ENCODE measurements around the gene FAM120A.

The FAM120A gene

DNA sequence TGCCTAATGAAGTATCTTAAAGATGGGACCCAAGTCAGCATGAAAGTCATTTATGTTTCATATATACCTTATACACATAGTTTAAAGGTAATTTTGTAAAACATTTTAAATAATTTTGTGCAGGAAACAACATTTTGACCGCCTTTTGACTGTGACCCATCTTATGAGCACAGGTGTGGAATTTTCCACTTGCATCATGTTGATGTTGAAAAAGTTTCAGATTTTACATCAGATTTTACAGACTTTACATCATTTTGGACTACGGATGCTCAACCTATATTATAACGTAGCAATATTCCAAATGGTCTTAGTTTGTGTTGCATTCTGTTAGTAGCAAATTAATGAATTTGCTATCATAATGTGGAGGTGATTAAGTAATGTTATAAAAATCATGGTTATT is 23.6 kb downstream of the FAM120A start:
- Histone ChIP-seq H3K27me3 (ENCODE audit: insufficient read depth, low read length) (no peaks in the 10 kb centered on the region), H3K27ac (ENCODE audit: low read length) (no peak overlapping the region), H3K9me3 (ENCODE audit: insufficient read depth, low read depth, low read length) (no peaks in the 10 kb centered on the region), H3K9ac (ENCODE audit: low read depth, low read length) (no peak overlapping the region), H3K4me1 (ENCODE audit: insufficient read depth, low read length) (peaks cover 6% of the 10 kb centered on the region; the same call in 1 of the 2 replicates), H3K36me3 (ENCODE audit: insufficient read depth, low read depth, low read length) (peaks cover 41% of the 10 kb centered on the region; the same call in 1 of the 2 replicates), H3K4me3 (ENCODE audit: low read length) (no peak overlapping the region)

- no peak overlapping the region for H3K9ac ChIP-seq (ENCODE audit: low read depth, low read length)
- H3K4me3 ChIP-seq (ENCODE audit: low read length) = no peak overlapping the region
- H3K36me3 ChIP-seq (ENCODE audit: insufficient read depth, low read depth, low read length) = peaks cover 41% of the 10 kb centered on the region; the same call in 1 of the 2 replicates
- H3K27me3 ChIP-seq (ENCODE audit: insufficient read depth, low read length) = no peaks in the 10 kb centered on the region
- H3K4me1 ChIP-seq (ENCODE audit: insufficient read depth, low read length) = peaks cover 6% of the 10 kb centered on the region
- no peak overlapping the region for H3K27ac ChIP-seq (ENCODE audit: low read length)
- no peaks in the 10 kb centered on the region for H3K9me3 ChIP-seq (ENCODE audit: insufficient read depth, low read depth, low read length)
Measured at GRCh38 chr9:93475856-93476255, 24.4 kb downstream of the FAM120A start.

DNA sequence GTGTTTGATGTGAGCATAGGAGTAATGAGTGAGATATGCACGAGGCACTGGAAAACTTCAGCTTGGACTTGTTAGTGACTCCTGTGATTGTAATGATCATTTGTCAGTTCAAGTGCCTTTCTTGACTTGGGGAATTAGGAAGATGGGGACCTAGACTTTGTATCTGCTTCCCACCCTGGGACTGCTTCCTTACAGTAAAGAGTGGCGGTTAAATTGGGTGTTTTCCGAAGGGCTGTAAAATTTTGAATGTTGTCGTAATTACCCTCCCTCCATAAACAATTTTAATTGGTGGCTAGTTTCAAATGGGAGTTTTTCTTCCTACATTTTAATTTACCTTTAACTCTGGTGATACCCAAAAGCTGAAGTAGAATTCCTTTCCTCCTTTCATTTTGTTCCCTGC is 25.4 kb downstream of the FAM120A start:
- Histone ChIP-seq H3K27me3 (ENCODE audit: insufficient read depth, low read length) (no peaks in the 10 kb centered on the region), H3K9me3 (ENCODE audit: insufficient read depth, low read depth, low read length) (no peaks in the 10 kb centered on the region), H3K36me3 (ENCODE audit: insufficient read depth, low read depth, low read length) (peaks cover 33% of the 10 kb centered on the region; the same call in 1 of the 2 replicates), H3K27ac (ENCODE audit: low read length) (no peak overlapping the region), H3K9ac (ENCODE audit: low read depth, low read length) (no peak overlapping the region), H3K4me3 (ENCODE audit: low read length) (no peak overlapping the region), H3K4me1 (ENCODE audit: insufficient read depth, low read length) (peaks cover 6% of the 10 kb centered on the region)

- Histone ChIP-seq H3K4me3 (ENCODE audit: low read length) (no peak overlapping the region), H3K9me3 (ENCODE audit: insufficient read depth, low read depth, low read length) (no peaks in the 10 kb centered on the region), H3K9ac (ENCODE audit: low read depth, low read length) (no peak overlapping the region), H3K4me1 (ENCODE audit: insufficient read depth, low read length) (peaks cover 6% of the 10 kb centered on the region), H3K27me3 (ENCODE audit: insufficient read depth, low read length) (no peaks in the 10 kb centered on the region), H3K36me3 (ENCODE audit: insufficient read depth, low read depth, low read length) (peaks cover 33% of the 10 kb centered on the region; the same call in 1 of the 2 replicates), H3K27ac (ENCODE audit: low read length) (no peak overlapping the region)
Measured at GRCh38 chr9:93477397-93477796, 25.9 kb downstream of the FAM120A start.

DNA sequence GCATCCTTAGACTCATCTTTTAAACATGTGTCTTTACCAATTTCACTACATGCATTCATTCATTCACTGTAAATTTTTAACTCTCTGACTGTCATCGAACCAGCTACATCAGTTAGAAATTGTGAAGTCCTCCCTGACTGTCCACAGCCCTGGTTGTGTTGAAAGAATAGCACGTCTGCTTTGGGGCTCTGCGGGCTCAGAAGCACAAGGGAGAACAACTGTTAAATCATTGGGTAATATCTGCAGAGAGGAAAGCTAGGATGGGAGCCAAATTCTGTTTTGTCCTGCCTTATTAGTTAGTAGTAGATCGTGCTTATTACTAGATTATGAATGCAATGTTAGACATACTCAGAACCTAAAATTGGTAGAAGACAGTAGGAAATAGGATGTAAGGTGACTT is 28.2 kb downstream of the FAM120A start:
- peaks cover 36% of the 10 kb centered on the region for H3K36me3 ChIP-seq (ENCODE audit: insufficient read depth, low read depth, low read length)
- H3K27ac ChIP-seq (ENCODE audit: low read length) = no peak overlapping the region
- H3K4me1 ChIP-seq (ENCODE audit: insufficient read depth, low read length) = peaks cover 6% of the 10 kb centered on the region
- no peak overlapping the region for H3K9ac ChIP-seq (ENCODE audit: low read depth, low read length)
- no peaks in the 10 kb centered on the region for H3K27me3 ChIP-seq (ENCODE audit: insufficient read depth, low read length)
- H3K4me3 ChIP-seq (ENCODE audit: low read length) = no peak overlapping the region
- H3K9me3 ChIP-seq (ENCODE audit: insufficient read depth, low read depth, low read length) = no peaks in the 10 kb centered on the region

- no peak overlapping the region for H3K27ac ChIP-seq (ENCODE audit: low read length)
- peaks cover 6% of the 10 kb centered on the region for H3K4me1 ChIP-seq (ENCODE audit: insufficient read depth, low read length)
- no peak overlapping the region for H3K9ac ChIP-seq (ENCODE audit: low read depth, low read length)
- no peaks in the 10 kb centered on the region for H3K9me3 ChIP-seq (ENCODE audit: insufficient read depth, low read depth, low read length)
- peaks cover 39% of the 10 kb centered on the region for H3K36me3 ChIP-seq (ENCODE audit: insufficient read depth, low read depth, low read length)
- H3K27me3 ChIP-seq (ENCODE audit: insufficient read depth, low read length) = no peaks in the 10 kb centered on the region
- no peak overlapping the region for H3K4me3 ChIP-seq (ENCODE audit: low read length)
Measured at GRCh38 chr9:93480262-93480661, 28.8 kb downstream of the FAM120A start.

DNA sequence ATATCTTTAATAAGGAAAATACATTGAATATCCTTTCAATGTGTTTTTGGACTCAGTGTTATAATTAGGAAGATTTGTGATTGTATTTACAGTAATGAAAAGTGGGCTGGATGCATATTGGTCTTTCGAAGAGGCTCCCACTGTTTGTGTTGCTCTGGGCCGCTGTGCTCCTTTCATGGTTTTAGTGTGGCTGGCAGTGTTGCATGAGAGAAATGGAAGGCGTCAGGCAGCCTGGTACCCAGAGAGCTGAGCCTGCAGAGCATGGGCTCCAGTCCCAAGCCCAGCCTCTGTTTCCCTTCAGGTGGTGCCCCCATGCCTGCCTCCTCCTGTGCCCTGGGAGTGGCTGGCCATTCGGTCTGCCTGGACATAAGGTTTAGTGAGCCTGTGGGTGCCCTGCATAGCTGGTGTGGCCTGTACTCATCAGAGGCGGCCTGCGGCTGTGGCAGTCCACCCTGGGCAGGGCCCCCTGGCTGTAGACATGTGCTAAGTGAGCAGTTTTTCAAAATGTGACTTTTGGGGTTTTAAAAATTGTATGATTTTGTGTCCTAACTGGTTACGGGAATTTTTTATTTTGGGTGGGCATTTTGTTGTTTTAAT is 29.3 kb downstream of the FAM120A start:
- Histone ChIP-seq H3K4me1 (ENCODE audit: insufficient read depth, low read length) (peaks cover 6% of the 10 kb centered on the region), H3K4me3 (ENCODE audit: low read length) (no peak overlapping the region), H3K9ac (ENCODE audit: low read depth, low read length) (no peak overlapping the region), H3K36me3 (ENCODE audit: insufficient read depth, low read depth, low read length) (peaks cover 34% of the 10 kb centered on the region), H3K27ac (ENCODE audit: low read length) (no peak overlapping the region), H3K9me3 (ENCODE audit: insufficient read depth, low read depth, low read length) (no peaks in the 10 kb centered on the region), H3K27me3 (ENCODE audit: insufficient read depth, low read length) (no peaks in the 10 kb centered on the region)

DNA sequence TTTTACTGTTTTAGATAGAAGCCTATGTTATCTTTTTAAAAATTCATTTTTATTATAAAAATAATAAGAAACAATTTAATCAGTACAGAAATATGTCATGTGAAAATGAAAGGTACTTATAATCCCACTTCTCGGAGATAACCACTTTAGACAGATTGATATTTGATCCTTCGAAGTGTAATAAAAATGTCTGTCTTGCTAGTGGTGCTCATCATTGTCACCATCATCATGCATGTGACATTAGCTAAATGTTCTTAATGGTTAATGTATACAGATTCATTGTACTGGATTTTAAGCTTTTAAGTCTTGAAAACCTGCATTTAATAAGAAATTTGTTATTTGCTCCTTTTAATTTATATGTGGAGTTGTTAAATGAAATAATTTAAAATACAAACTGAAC is 32.0 kb downstream of the FAM120A start:
- H3K27ac ChIP-seq (ENCODE audit: low read length) = no peak overlapping the region
- H3K36me3 ChIP-seq (ENCODE audit: insufficient read depth, low read depth, low read length) = peaks cover 15% of the 10 kb centered on the region
- H3K9me3 ChIP-seq (ENCODE audit: insufficient read depth, low read depth, low read length) = no peaks in the 10 kb centered on the region
- no peaks in the 10 kb centered on the region for H3K27me3 ChIP-seq (ENCODE audit: insufficient read depth, low read length)
- H3K9ac ChIP-seq (ENCODE audit: low read depth, low read length) = no peak overlapping the region
- H3K4me1 ChIP-seq (ENCODE audit: insufficient read depth, low read length) = peaks cover 6% of the 10 kb centered on the region
- no peak overlapping the region for H3K4me3 ChIP-seq (ENCODE audit: low read length)

- Histone ChIP-seq H3K4me1 (ENCODE audit: insufficient read depth, low read length) (no peaks in the 10 kb centered on the region), H3K9ac (ENCODE audit: low read depth, low read length) (no peak overlapping the region), H3K27me3 (ENCODE audit: insufficient read depth, low read length) (no peaks in the 10 kb centered on the region), H3K4me3 (ENCODE audit: low read length) (no peak overlapping the region), H3K9me3 (ENCODE audit: insufficient read depth, low read depth, low read length) (no peaks in the 10 kb centered on the region), H3K27ac (ENCODE audit: low read length) (no peak overlapping the region), H3K36me3 (ENCODE audit: insufficient read depth, low read depth, low read length) (peaks cover 15% of the 10 kb centered on the region)
Measured at GRCh38 chr9:93486268-93486667, 34.8 kb downstream of the FAM120A start.

DNA sequence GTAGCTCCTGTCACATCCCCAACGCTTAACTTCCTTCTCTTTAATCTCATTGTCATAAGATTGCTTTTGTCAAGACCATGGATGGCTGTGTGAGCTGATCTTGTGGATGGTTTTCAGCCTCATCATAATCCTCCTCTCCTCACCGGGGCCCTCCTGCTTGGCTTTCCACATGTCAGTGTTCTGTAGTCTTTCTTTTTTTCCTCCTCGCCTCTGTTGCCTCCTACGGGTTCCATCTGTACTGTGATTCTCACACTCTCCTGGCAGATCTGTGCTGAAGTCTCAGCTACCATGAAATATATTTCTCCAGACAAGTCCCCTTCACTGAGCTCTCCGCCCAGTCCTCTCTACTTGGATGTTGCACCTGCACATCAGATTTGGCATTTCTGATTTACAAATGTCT is 36.8 kb downstream of the FAM120A start:
- Histone ChIP-seq H3K27me3 (ENCODE audit: insufficient read depth, low read length) (no peaks in the 10 kb centered on the region), H3K36me3 (ENCODE audit: insufficient read depth, low read depth, low read length) (peaks cover 15% of the 10 kb centered on the region), H3K9ac (ENCODE audit: low read depth, low read length) (no peak overlapping the region), H3K4me3 (ENCODE audit: low read length) (no peak overlapping the region), H3K4me1 (ENCODE audit: insufficient read depth, low read length) (no peaks in the 10 kb centered on the region), H3K27ac (ENCODE audit: low read length) (no peak overlapping the region), H3K9me3 (ENCODE audit: insufficient read depth, low read depth, low read length) (no peaks in the 10 kb centered on the region)

- Histone ChIP-seq H3K4me3 (ENCODE audit: low read length) (no peak overlapping the region), H3K27me3 (ENCODE audit: insufficient read depth, low read length) (no peaks in the 10 kb centered on the region), H3K4me1 (ENCODE audit: insufficient read depth, low read length) (no peaks in the 10 kb centered on the region), H3K27ac (ENCODE audit: low read length) (no peak overlapping the region), H3K9ac (ENCODE audit: low read depth, low read length) (no peak overlapping the region), H3K36me3 (ENCODE audit: insufficient read depth, low read depth, low read length) (peaks cover 28% of the 10 kb centered on the region), H3K9me3 (ENCODE audit: insufficient read depth, low read depth, low read length) (no peaks in the 10 kb centered on the region)
Measured at GRCh38 chr9:93491593-93492232, 40.2 kb downstream of the FAM120A start.

DNA sequence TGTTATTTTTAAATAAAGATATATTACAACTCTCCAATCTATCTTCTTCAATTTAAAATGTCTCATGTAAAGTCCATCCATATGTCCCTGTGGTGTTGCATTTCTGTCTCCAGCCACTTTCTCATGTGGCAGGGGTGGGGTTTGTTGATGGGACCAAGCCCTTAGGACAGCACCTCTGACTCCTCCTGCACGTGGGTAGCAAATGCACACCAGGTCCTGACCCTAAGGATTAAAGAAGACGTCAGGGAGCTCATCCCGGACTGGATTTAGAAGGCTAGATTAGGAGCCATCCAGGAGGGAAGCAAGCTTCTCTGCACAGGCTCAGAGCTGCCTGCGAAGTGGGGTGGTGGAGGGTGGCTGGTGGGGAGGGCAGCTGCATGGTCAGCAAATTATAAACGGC is 40.8 kb downstream of the FAM120A start:
- Histone ChIP-seq H3K9me3 (ENCODE audit: insufficient read depth, low read depth, low read length) (no peaks in the 10 kb centered on the region), H3K9ac (ENCODE audit: low read depth, low read length) (no peak overlapping the region), H3K27me3 (ENCODE audit: insufficient read depth, low read length) (no peaks in the 10 kb centered on the region), H3K27ac (ENCODE audit: low read length) (no peak overlapping the region), H3K36me3 (ENCODE audit: insufficient read depth, low read depth, low read length) (peaks cover 34% of the 10 kb centered on the region), H3K4me3 (ENCODE audit: low read length) (no peak overlapping the region), H3K4me1 (ENCODE audit: insufficient read depth, low read length) (no peaks in the 10 kb centered on the region)
